Panc1 (cell line): ENCODE data around the gene C11orf52. TPM values are rescaled to one million over a fixed set of nuclear protein-coding genes. Genes with fewer than 3 reads are reported as not detected.

ENCODE experiments used
- ATAC-seq: fragments of 200-7000 bp; cut with Tn5 transposase; 2 replicates; pipeline ENCODE4 v1.9.1; 2020; ENCODE audit warnings: mild to moderate bottlenecking, moderate library complexity
- BruUV-seq: library from RNA; stranded (reverse); fragments of 400-500 nt; replicated peaks from 2 replicates; lab custom pipeline; 2021; lab: Mats Ljungman, UMichigan
- CTCF ChIA-PET: fragments of 300-600 bp; sonication (Branson Sonifier 250); formaldehyde crosslinking; loops from one replicate; lab custom pipeline; 2022; ENCODE audit warnings: antibody characterized with exemption; lab: Charles Lee
- POLR2A ChIA-PET: fragments of 300-600 bp; sonication (Branson Sonifier 250); formaldehyde crosslinking; loops from one replicate; lab custom pipeline; 2022; ENCODE audit warnings: antibody characterized with exemption; lab: Charles Lee
- DNase-seq: peaks from one replicate; pipeline ENCODE4 v3.0.0-alpha.2; 2010; ENCODE audit warnings: low read depth, low spot score
- H3K27ac ChIP-seq: 2 replicates; pipeline ENCODE4 v1.5.1; 2011; ENCODE audit warnings: mild to moderate bottlenecking, low read length, inconsistent platforms
- H3K27me3 ChIP-seq: fragments of 200-500 bp; sonication (Bioruptor generic); 2 replicates; pipeline ENCODE4 v1.6.0; 2014; ENCODE audit warnings: low read length, inconsistent platforms; ENCODE audit not compliant: control insufficient read depth, insufficient read depth
- H3K36me3 ChIP-seq: fragments of 200-500 bp; sonication (Bioruptor generic); 2 replicates; pipeline ENCODE4 v1.5.1; 2014; ENCODE audit warnings: inconsistent platforms, mild to moderate bottlenecking, low read length, moderate library complexity; ENCODE audit not compliant: control insufficient read depth, insufficient read depth
- H3K4me1 ChIP-seq: 2 replicates; pipeline ENCODE4 v1.5.1; 2011; ENCODE audit warnings: inconsistent platforms, mild to moderate bottlenecking, low read length, moderate library complexity; ENCODE audit not compliant: control insufficient read depth, insufficient read depth
- H3K4me3 ChIP-seq, 2 experiments: 2 replicates each; pipeline ENCODE4 v1.5.1; 2011 to 2012; ENCODE audit warnings: low read depth in 2 of 2, low read length in 2 of 2, mild to moderate bottlenecking in 2 of 2, inconsistent platforms in 1 of 2, moderate library complexity in 1 of 2
- H3K9me3 ChIP-seq: fragments of 200-500 bp; sonication (Bioruptor generic); 2 replicates; pipeline ENCODE4 v1.5.1; 2014; ENCODE audit warnings: low read depth, mild to moderate bottlenecking, inconsistent platforms, low read length, moderate library complexity; ENCODE audit not compliant: control insufficient read depth, insufficient read depth
- CTCF ChIP-seq: fragments of 450-650 bp; IDR thresholded peaks from 2 replicates; pipeline ENCODE4 v1.5.1; 2017; ENCODE audit warnings: mild to moderate bottlenecking
- POLR2AphosphoS5 ChIP-seq: IDR thresholded peaks from 2 replicates; pipeline ENCODE4 v1.6.1; 2012; ENCODE audit warnings: mild to moderate bottlenecking, low read depth, low read length, moderate library complexity
- REST ChIP-seq, 2 experiments: IDR thresholded peaks; 2 replicates each; pipeline ENCODE4 v1.6.1; 2011 to 2012; ENCODE audit warnings: low read depth in 2 of 2, control low read depth in 1 of 2, low read length in 1 of 2, mild to moderate bottlenecking in 1 of 2, moderate library complexity in 1 of 2; ENCODE audit not compliant: insufficient read depth in 1 of 2
- SIN3A ChIP-seq: IDR thresholded peaks from 2 replicates; pipeline ENCODE4 v1.6.1; 2012; ENCODE audit warnings: low read depth, mild to moderate bottlenecking, low read length, moderate library complexity, borderline replicate concordance; ENCODE audit not compliant: insufficient read depth
- TCF7L2 ChIP-seq: IDR thresholded peaks from 2 replicates; pipeline ENCODE4 v1.6.1; 2011; ENCODE audit warnings: mild to moderate bottlenecking, low read depth, low read length, inconsistent platforms
- in situ Hi-C: cut with HindIII; loops from 2 replicates; pipeline ENCODE4 v1.10.0; 2016; ENCODE audit warnings: low sequenced_read_pairs, low pct_unique_long_range_greater_than_20kb
- intact Hi-C: fragments of 100-400 bp; cut with micrococcal nuclease; formaldehyde crosslinking; loops from one replicate; pipeline ENCODE4 v1.10.0; 2022; ENCODE audit not compliant: unreplicated experiment
- total RNA-seq: library from RNA; stranded (reverse); gene quantifications from one replicate; pipeline ENCODE4 v1.2.1, GENCODE V29; 2021; ENCODE audit not compliant: unreplicated experiment

Gene C11orf52
- total RNA-seq, 1 experiment from 2014 or later: not detected

DNA sequence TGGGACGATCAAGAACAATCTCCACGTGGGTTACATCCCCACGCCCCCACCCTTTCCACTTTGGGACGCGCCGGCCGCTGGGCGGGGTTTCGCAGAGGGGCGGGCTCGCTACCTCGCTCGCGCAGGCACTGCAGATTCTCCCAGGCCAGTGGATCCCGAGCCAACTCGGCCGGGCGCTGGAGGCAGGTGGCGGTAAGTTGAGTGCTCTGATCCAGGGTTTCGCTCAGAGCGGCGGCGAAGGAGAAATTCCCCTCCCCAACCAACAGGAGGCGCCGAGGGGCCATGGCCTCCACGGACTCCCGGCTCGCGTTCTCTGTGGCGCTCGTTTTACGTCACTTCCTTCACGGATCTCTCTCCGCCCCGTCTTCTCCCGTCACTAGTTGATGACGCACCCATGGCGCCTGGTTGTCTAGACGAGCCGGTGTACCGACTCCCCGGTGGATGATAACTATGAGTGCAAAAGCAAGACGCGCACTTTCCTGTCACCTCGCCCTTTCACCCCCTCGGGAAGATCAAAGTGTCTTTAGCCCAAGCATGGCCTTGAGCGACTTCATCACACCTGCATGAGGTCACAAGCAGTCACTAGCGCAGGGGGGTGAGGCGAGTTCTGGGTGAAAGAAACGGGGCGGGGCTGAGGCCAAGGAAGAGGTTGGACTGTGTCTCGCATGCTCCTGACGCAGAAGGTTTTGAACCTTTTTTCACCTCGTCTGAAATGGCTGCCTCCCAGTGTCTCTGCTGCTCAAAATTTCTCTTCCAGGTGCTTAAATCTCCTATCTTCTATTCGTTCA lies 39.7 kb upstream of the C11orf52 start, which contains the start of the genes CFAP68 and FDXACB1:
TSS of gene CFAP68 (plus strand) at position 693 of the 788 bp plus-strand sequence. CDS start at position 713, 20 bp downstream.
TSS of gene FDXACB1 (minus strand) at position 317 of the 788 bp plus-strand sequence. CDS start at position 284, 33 bp downstream.
- DNase-seq (peak; percentile 97), ATAC-seq (peak; percentile 94)
- peak within 1 kb of the TSS; percentile 80 to 90 for H3K4me3 ChIP-seq
- BruUV-seq: no TSS peak
- H3K4me1 ChIP-seq: peaks cover 9% of the 10 kb centered on the region; the same call in 1 of the 2 replicates
- TF ChIP-seq CTCF: peak; percentile 99
- peak; percentile 85 for TF ChIP-seq TCF7L2
- TF ChIP-seq REST (IDR thresholded peaks at IDR 0.05; ENCODE audit: insufficient read depth in 1 of 2, low read depth in 2 of 2, low read length in 1 of 2): 0 out of 4 replicates have a peak, but pooled peaks of 1 of the 2 experiments have one; percentile 15
- TF ChIP-seq POLR2AphosphoS5: peak; percentile 84
- peak; percentile 61; the same call in 1 of the 2 replicates for TF ChIP-seq SIN3A
- in situ Hi-C loops: no loop called here
- POLR2A ChIA-PET: interaction anchor here (0.7 kb wide), 1 partner anchor 249 kb away, joined by 3 read pairs; no protein-coding TSS in a partner anchor
- peak within 1 kb of the TSS; percentile 92 for H3K27ac ChIP-seq
- intact Hi-C loops: loop anchor here (10.0 kb wide), 1 partner anchor 106 kb away; no protein-coding TSS in a partner anchor
- H3K36me3 ChIP-seq: no peaks in the 10 kb centered on the region
- H3K9me3 ChIP-seq: no peaks in the 10 kb centered on the region
- CTCF ChIA-PET: no interaction called here
- no peaks in the 10 kb centered on the region for H3K27me3 ChIP-seq

GRCh38 chr11:111879637-111879960 lies 39.1 kb upstream of the C11orf52 start:
- Histone ChIP-seq H3K27ac (peak overlapping the region; percentile 92), H3K4me3 (peak overlapping the region; percentile 80 to 90), H3K36me3 (no peaks in the 10 kb centered on the region), H3K4me1 (peaks cover 9% of the 10 kb centered on the region; the same call in 1 of the 2 replicates), H3K27me3 (no peaks in the 10 kb centered on the region), H3K9me3 (no peaks in the 10 kb centered on the region)
- BruUV-seq: TSS peak; percentile 95
- DNase-seq (no peak), ATAC-seq (peak; percentile 7; the same call in 1 of the 2 replicates)
- TF ChIP-seq SIN3A (no peak), CTCF (no peak), TCF7L2 (no peak), REST (IDR thresholded peaks at IDR 0.05; ENCODE audit: insufficient read depth in 1 of 2, low read depth in 2 of 2, low read length in 1 of 2) (no peak), POLR2AphosphoS5 (no peak)
- in situ Hi-C loops (no loop called here), intact Hi-C loops (loop anchor here (10.0 kb wide), 1 partner anchor 105 kb away; no protein-coding TSS in a partner anchor)
- ChIA-PET POLR2A (no interaction called here), CTCF (interaction anchor here (1.1 kb wide), 1 partner anchor 99 kb away, joined by 5 read pairs; no protein-coding TSS in a partner anchor)
